Natural killer cell (primary cell): ENCODE results near the gene PLEKHG4B. TPM values are rescaled to one million over a fixed set of nuclear protein-coding genes. Genes with fewer than 3 reads are reported as not detected.

ENCODE experiments used
- ATAC-seq, 3 donors: fragments of 150-1000 bp in 2 of 3; fragments of 200-7000 bp in 1 of 3; cut with Tn5 transposase; 1 replicate in 1 of 3; 2 replicates in 2 of 3; pipeline ENCODE4 v1.10.0; 2021; ENCODE audit warnings: mild to moderate bottlenecking in 2 of 3, moderate library complexity in 2 of 3
- DNase-seq, 2 donors: peaks; one replicate each; pipeline versions ENCODE4 v3.0.0 to v3.0.0-alpha.2; 2013 to 2021; ENCODE audit warnings: mixed read lengths in 1 of 2
- H3K27ac ChIP-seq: one replicate; pipeline ENCODE4 v1.5.1; 2013; ENCODE audit warnings: mild to moderate bottlenecking, low read length
- H3K27me3 ChIP-seq: one replicate; pipeline ENCODE4 v1.6.1; 2013; ENCODE audit warnings: low read length; ENCODE audit not compliant: control insufficient read depth, insufficient read depth
- H3K36me3 ChIP-seq: one replicate; pipeline ENCODE4 v1.6.1; 2013; ENCODE audit warnings: low read length; ENCODE audit not compliant: control insufficient read depth, insufficient read depth
- H3K4me1 ChIP-seq: one replicate; pipeline ENCODE4 v1.6.1; 2013; ENCODE audit warnings: low read length; ENCODE audit not compliant: control insufficient read depth, insufficient read depth
- H3K4me3 ChIP-seq: one replicate; pipeline ENCODE4 v1.5.1; 2013; ENCODE audit warnings: low read length
- H3K9me3 ChIP-seq: one replicate; pipeline ENCODE4 v1.6.1; 2013; ENCODE audit warnings: low read length; ENCODE audit not compliant: control insufficient read depth, insufficient read depth
- H3K27ac Mint-ChIP-seq, 2 donors: one replicate each; pipeline ENCODE4 v1.8.0; 2022; ENCODE audit warnings: mild to moderate bottlenecking in 2 of 2, mixed read lengths in 2 of 2, moderate library complexity in 1 of 2
- H3K27me3 Mint-ChIP-seq, 2 donors: one replicate each; pipeline ENCODE4 v1.8.0; 2022; ENCODE audit warnings: low read depth in 2 of 2, mixed read lengths in 2 of 2
- H3K36me3 Mint-ChIP-seq: one replicate; pipeline ENCODE4 v1.8.0; 2022; ENCODE audit warnings: mixed read lengths
- H3K4me1 Mint-ChIP-seq, 2 donors: one replicate each; pipeline ENCODE4 v1.8.0; 2022; ENCODE audit warnings: mixed read lengths in 2 of 2
- H3K4me3 Mint-ChIP-seq: one replicate; pipeline ENCODE4 v1.8.0; 2022; ENCODE audit warnings: mild to moderate bottlenecking, moderate library complexity, mixed read lengths
- H3K9me3 Mint-ChIP-seq, 2 donors: one replicate each; pipeline ENCODE4 v1.8.0; 2022; ENCODE audit warnings: mixed read lengths in 2 of 2
- CTCF ChIP-seq: fragments of 200-600 bp; IDR thresholded peaks from one replicate; pipeline ENCODE4 v1.8.0; 2022; ENCODE audit warnings: antibody characterized with exemption
- WGBS: methylation state at CpG from one replicate; pipeline ENCODE4 v1.1.7; 2013; ENCODE audit warnings: missing lambda C conversion rate; ENCODE audit not compliant: insufficient coverage; 5-methylcytosine and 5-hydroxymethylcytosine counted together
- intact Hi-C: fragments of 100-400 bp; cut with micrococcal nuclease; formaldehyde crosslinking; loops from one replicate; pipeline ENCODE4 v1.14.2; 2022
- total RNA-seq, 4 donors: library from RNA; stranded (reverse); fragments of 120-200 nt in 1 of 4; gene quantifications; one replicate each; pipeline versions ENCODE4 v1.2.3 to v1.2.4, GENCODE V29; 2013 to 2022

PLEKHG4B gene
- total RNA-seq, 3 donors from 2014 or later (not counting 1 experiment from before 2014, with no cell fraction given) = 0.07 TPM; not detected in 2

GRCh38 chr5:173392-174290 lies 81.7 kb downstream of the PLEKHG4B start:
- no peaks in the 10 kb centered on the region for H3K9me3 Mint-ChIP-seq
- no peak for TF ChIP-seq CTCF
- Histone ChIP-seq H3K36me3 (no peaks in the 10 kb centered on the region), H3K4me1 (no peaks in the 10 kb centered on the region), H3K4me3 (no peak overlapping the region), H3K9me3 (no peaks in the 10 kb centered on the region), H3K27ac (no peak overlapping the region), H3K27me3 (no peaks in the 10 kb centered on the region)
- no peak overlapping the region for H3K27ac Mint-ChIP-seq
- no peak overlapping the region for H3K4me3 Mint-ChIP-seq
- no peaks in the 10 kb centered on the region for H3K36me3 Mint-ChIP-seq
- no peaks in the 10 kb centered on the region for H3K27me3 Mint-ChIP-seq
- DNase-seq = no peak
- 88% methylated on average over 22 of the region's 22 CpGs for WGBS
- peak in 1 of 3 donors; percentile 22 for ATAC-seq
- intact Hi-C loops = no loop called here
- H3K4me1 Mint-ChIP-seq = no peaks in the 10 kb centered on the region

- TF ChIP-seq CTCF = no peak
- no peaks in the 10 kb centered on the region for H3K4me1 Mint-ChIP-seq
- no peaks in the 10 kb centered on the region for H3K4me1 ChIP-seq
These were observed 82.3 kb downstream of the PLEKHG4B start for GRCh38 chr5:174291-174600.

GRCh38 chr5:174876-175465 lies 83.0 kb downstream of the PLEKHG4B start:
- ATAC-seq = no peak
- no peaks in the 10 kb centered on the region for H3K9me3 ChIP-seq

More at GRCh38 chr5:174291-174600, 82.3 kb downstream of the PLEKHG4B start:
- no peaks in the 10 kb centered on the region for H3K9me3 ChIP-seq
- intact Hi-C loops = no loop called here
- WGBS = 84% methylated on average over 5 of the region's 5 CpGs
- no peaks in the 10 kb centered on the region for H3K27me3 ChIP-seq
- Mint-ChIP-seq H3K27me3 (no peaks in the 10 kb centered on the region), H3K36me3 (no peaks in the 10 kb centered on the region), H3K4me3 (no peak overlapping the region), H3K27ac (no peak overlapping the region), H3K9me3 (no peaks in the 10 kb centered on the region)
- no peak for DNase-seq
- H3K36me3 ChIP-seq = no peaks in the 10 kb centered on the region
- no peak overlapping the region for H3K27ac ChIP-seq
- no peak overlapping the region for H3K4me3 ChIP-seq
- ATAC-seq = no peak

More at GRCh38 chr5:174876-175465, 83.0 kb downstream of the PLEKHG4B start:
- no peak overlapping the region for H3K27ac Mint-ChIP-seq
- H3K27me3 Mint-ChIP-seq = peaks cover 0 to 3% of the 10 kb centered on the region in 2 donors
- 89% methylated on average over 16 of the region's 16 CpGs for WGBS
- intact Hi-C loops = no loop called here
- no peaks in the 10 kb centered on the region for H3K4me1 Mint-ChIP-seq
- H3K9me3 Mint-ChIP-seq = no peaks in the 10 kb centered on the region
- no peak for TF ChIP-seq CTCF
- H3K4me3 Mint-ChIP-seq = no peak overlapping the region
- no peak overlapping the region for H3K27ac ChIP-seq
- no peaks in the 10 kb centered on the region for H3K36me3 Mint-ChIP-seq
- no peaks in the 10 kb centered on the region for H3K36me3 ChIP-seq
- H3K27me3 ChIP-seq = no peaks in the 10 kb centered on the region
- H3K4me3 ChIP-seq = no peak overlapping the region
- no peaks in the 10 kb centered on the region for H3K4me1 ChIP-seq
- no peak for DNase-seq
